ENCODE data around the gene RIC1.

- TF ChIP-seq CTCF (conservative IDR thresholded peaks at IDR 0.05) = no peak
- TF ChIP-seq ZFX (IDR thresholded peaks at IDR 0.05) = no peak
Measured at GRCh38 chr9:5798581-5798980, 169.7 kb downstream of the RIC1 start.
